ENCODE data around the gene MRPL46.

The MRPL46 gene

GRCh38 chr15:88493844-88494243 is 26.7 kb upstream of the MRPL46 start:
- CTCF ChIA-PET, result interaction anchor here (2.2 to 2.6 kb wide), 2 partner anchors 12 to 14 kb away, joined by 7 read pairs; no protein-coding TSS in a partner anchor
- POLR2A ChIA-PET, result no interaction called here
- DNase-seq (ENCODE audit: extremely low spot score), result no peak
- TF ChIP-seq CTCF (IDR thresholded peaks at IDR 0.05; ENCODE audit: control extremely low read depth, extremely low read depth, low read depth, missing control alignments), result no peak

GRCh38 chr15:88491158-88491557 is 24.0 kb upstream of the MRPL46 start:
- no peak for DNase-seq (ENCODE audit: extremely low spot score)
- POLR2A ChIA-PET, result no interaction called here
- CTCF ChIA-PET, result interaction anchor here (0.6 kb wide), 1 partner anchor 17 kb away, joined by 3 read pairs; no protein-coding TSS in a partner anchor
- no peak for TF ChIP-seq CTCF (IDR thresholded peaks at IDR 0.05; ENCODE audit: control extremely low read depth, extremely low read depth, low read depth, missing control alignments)

- DNase-seq (ENCODE audit: extremely low spot score), result no peak
- no peak for TF ChIP-seq CTCF (IDR thresholded peaks at IDR 0.05; ENCODE audit: control extremely low read depth, extremely low read depth, low read depth, missing control alignments)
- ChIA-PET CTCF (interaction anchor here (1.1 to 2.4 kb wide), 4 partner anchors 12 to 27 kb away, joined by 3 to 9 read pairs (median 8); partner anchors contain the start of genes MRPL46 and MRPS11), POLR2A (no interaction called here)
Observed at GRCh38 chr15:88490036-88490435, 22.8 kb upstream of the MRPL46 start.

- CTCF ChIA-PET, result interaction anchor here (0.7 to 2.4 kb wide), 6 partner anchors 12 to 95 kb away, joined by 3 to 9 read pairs (median 6); partner anchors contain the start of genes MRPL46 and MRPS11
- DNase-seq (ENCODE audit: extremely low spot score), result no peak
- TF ChIP-seq CTCF (IDR thresholded peaks at IDR 0.05; ENCODE audit: control extremely low read depth, extremely low read depth, low read depth, missing control alignments), result no peak
- POLR2A ChIA-PET, result no interaction called here
Observed at GRCh38 chr15:88489321-88489720, 22.1 kb upstream of the MRPL46 start.

GRCh38 chr15:88487796-88488523 is 20.8 kb upstream of the MRPL46 start:
- ChIA-PET CTCF (interaction anchor here (1.9 to 2.3 kb wide), 2 partner anchors 10 to 19 kb away, joined by 8 to 9 read pairs; no protein-coding TSS in a partner anchor), POLR2A (no interaction called here)
- DNase-seq (ENCODE audit: extremely low spot score), result no peak
- no peak for TF ChIP-seq CTCF (IDR thresholded peaks at IDR 0.05; ENCODE audit: control extremely low read depth, extremely low read depth, low read depth, missing control alignments)

- ChIA-PET POLR2A (no interaction called here), CTCF (interaction anchor here (1.8 kb wide), 1 partner anchor 11 kb away, joined by 4 read pairs; no protein-coding TSS in a partner anchor)
- no peak for DNase-seq (ENCODE audit: extremely low spot score)
- TF ChIP-seq CTCF (IDR thresholded peaks at IDR 0.05; ENCODE audit: control extremely low read depth, extremely low read depth, low read depth, missing control alignments), result no peak
Observed at GRCh38 chr15:88487178-88487795, 20.1 kb upstream of the MRPL46 start.

All from GM10248 (cell line).